Mucosa of gallbladder (tissue), 1 donor: ENCODE results near the gene PRDM5. TPM values are rescaled to one million over a fixed set of nuclear protein-coding genes. Genes with fewer than 3 reads are reported as not detected.

Experiments
- DNase-seq: peaks from one replicate; pipeline ENCODE4 v3.0.0-alpha.2; 2020; ENCODE audit warnings: low spot score
- total RNA-seq: library from RNA; stranded (reverse); gene quantifications from one replicate; pipeline ENCODE4 v1.2.1, GENCODE V29; 2021
- donor health status: DM: no; HTN: no; CAD: no.

PRDM5 gene
- total RNA-seq, 1 donor from 2014 or later: 7.2 TPM

DNA sequence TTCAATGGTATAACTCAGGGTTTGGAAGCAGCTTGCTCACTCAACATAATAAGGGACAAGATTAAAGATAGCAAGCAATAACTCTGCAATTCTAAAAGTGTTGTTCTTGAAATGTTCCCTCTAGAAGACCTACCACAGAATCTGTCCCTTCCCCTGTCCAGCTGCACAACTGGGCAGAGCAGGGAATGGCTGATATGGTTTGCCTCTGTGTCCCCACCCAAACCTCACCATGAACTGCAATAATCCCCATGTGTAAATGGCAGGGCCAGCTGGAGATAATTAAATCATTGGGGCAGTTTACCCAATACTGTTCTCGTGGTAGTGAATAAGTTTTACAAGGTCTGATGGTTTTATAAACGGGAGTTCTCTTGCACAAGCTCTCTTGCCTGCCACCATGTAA lies 19.1 kb downstream of the PRDM5 start:
- no peak for DNase-seq

DNA sequence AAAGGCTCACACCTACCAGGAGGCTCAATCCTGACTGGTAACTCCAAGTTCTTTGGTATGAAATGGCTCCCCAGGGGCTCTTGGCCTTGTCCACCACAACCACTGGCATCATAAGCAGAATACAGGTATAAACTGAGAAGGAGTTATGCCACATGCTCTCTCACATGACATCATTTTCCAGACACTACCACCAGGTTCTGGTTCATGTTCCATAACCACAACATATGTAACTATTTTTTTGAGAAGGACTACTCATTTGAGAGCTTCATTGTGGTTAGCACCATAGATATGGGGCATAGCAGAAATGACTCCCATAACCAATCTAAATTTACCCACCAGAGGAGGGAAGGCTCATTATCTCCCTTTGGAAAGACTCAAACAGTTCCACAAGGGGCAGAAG lies 19.6 kb downstream of the PRDM5 start:
- DNase-seq: no peak

DNA sequence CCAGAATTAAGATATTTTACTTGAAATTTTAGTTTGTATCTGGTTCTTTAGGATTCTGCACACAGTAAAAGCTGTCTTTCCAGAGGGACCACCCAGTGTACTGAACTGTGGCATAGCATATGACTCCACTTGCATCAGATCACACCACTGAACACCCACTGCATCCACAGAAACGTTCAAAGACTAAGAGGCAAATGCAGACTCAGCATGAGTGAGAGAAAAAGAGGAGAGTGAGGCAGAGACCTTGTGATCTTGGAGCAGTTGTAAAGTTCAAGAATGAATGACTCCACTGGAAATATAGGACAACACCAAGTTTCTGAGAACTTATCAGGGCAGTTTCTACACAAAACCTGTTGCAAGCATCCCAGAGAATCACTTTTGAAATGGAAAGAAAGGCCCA lies 20.8 kb downstream of the PRDM5 start:
- no peak for DNase-seq

DNA sequence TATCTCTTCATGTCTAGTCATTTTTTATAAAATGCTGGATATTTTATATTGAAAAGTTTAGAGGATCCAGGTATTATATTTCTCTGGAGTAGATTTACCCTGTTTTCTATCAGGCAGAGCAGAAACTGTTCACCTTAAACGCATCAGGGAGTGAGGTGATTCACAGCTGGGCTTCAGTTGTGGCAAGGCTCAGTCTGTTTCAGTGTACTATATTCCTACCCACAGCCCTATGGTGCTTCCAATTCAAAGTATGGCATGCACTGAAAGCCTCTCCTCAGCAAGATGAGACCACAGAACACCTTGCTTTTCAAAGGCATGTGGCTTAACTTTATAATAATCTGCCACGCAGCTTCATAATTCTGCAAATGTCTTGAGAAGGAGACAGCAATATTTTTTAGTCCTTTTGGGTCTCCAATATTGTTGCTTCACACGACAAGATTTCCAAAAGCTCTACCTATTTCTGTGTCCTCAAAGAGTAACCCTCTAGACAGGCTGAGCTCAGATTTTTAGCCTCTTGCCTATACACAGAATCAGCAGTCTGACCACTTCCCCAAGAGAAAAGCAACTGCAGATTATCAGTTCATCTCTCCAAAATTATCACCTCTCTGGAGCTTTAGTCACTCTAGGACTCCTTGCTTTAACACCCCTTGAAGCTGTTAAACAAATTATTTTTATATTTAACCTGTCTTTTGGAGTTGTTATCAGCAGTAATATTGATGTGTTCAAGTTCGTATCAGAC lies 24.4 kb downstream of the PRDM5 start:
- DNase-seq: no peak

DNA sequence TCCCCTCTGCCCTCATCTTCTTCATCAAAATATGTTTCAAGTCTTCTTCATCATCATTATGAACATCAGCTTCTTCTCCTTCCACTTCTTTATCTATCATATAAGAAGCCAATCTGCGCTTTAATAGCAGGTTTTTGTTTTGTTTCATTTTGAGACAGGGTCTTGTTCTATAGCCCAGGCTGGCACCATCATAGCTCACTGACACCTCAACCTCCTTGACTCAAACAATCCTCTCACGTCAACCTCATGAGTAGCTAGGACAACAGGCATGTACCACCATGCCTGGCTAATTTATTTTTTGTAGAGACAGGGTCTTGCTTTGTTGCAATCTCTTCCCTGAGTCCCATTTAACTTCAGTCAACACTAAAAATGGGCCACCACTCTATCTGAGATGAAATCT lies 27.0 kb downstream of the PRDM5 start:
- DNase-seq: no peak

DNA sequence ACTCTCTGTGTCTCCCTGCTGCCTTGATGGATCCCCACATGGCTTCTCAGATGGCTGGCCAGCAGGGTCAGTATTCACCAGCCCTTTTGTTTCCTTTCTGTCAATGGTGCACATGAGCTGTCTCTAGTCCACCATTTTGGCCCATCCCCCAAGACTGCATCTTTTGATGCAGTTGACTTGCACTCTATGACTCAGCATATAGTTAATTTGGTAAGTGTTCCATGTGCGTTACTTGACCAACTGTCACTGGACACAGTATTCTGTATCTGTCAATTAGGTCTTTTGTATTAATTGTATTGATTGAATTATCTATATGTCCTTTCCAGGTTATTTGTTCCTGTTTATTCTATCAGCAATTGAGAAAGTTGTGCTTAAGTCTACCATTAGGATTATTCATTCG lies 29.2 kb downstream of the PRDM5 start:
- DNase-seq: no peak

DNA sequence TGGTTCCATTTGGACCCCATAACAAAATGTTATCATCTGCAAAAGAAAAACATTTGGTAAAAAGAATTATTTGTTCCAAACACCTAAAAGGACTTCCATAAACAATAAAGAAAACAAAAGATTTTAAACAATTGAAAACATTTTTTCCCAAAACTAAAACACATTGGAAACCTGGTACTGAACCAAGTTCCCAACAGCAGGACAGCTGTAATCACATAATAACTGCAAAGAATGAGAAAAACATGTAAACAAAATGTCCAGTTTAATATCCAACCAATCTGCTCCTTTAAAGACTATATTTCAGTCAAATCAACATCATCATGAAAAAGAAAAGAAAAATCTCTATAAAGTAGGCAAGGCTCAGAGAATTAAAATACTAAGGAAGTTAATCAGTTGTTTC lies 36.3 kb downstream of the PRDM5 start:
- DNase-seq: no peak

DNA sequence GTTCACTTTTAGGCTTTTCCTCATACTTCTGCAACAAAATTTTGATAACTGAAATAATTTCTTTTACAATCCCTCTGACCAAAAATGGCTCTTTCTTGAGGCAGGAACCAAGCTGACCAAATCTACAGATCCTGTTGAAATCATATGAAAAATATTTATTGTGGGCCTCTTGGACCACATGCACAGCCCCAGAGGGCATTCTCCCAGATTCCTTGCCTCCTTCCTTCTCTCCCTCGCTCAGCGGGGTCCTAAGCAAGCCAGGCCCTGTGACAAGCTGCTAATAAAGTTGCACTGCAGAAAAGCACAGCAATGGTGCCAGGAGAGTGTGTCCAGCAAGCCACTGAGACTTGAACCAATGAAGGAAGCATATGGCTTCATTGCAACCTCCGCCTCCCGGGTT lies 40.7 kb downstream of the PRDM5 start:
- DNase-seq: no peak

DNA sequence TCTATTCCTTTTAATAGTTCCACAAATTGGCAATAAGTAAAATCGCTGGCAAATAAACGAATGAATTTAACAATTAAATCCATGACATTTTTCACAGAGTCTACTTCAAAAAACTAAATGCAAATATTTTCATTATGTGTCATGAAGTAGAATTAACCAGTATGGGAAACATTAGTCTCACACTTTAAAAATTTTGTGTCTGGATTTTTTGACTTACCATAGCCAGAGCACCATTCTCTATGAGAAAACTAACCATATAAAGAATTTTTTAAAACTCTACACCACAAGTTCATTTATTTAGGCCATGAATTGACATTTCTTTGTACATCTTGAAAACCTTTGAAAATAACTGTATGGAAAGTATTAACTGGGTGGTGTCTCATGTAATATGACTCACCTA lies 41.2 kb downstream of the PRDM5 start:
- no peak for DNase-seq

DNA sequence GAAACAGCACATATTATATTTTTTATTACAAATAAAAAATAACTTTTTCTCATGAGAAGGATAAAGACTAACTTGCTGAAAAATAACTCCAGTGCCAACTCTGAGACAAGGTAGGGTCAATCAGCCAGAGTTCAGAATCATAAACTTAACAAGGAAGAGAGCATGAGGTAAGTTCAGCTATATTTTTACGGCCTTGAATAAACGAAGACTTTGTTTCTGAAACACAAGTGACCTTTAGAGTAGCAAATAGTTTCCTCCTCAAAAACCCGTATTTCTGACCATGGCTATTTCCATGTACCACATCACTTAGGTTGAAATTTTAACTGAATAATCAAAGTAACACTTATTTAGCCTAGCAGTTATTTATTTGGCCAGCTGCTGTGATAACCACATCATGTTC lies 45.5 kb downstream of the PRDM5 start:
- DNase-seq: no peak

DNA sequence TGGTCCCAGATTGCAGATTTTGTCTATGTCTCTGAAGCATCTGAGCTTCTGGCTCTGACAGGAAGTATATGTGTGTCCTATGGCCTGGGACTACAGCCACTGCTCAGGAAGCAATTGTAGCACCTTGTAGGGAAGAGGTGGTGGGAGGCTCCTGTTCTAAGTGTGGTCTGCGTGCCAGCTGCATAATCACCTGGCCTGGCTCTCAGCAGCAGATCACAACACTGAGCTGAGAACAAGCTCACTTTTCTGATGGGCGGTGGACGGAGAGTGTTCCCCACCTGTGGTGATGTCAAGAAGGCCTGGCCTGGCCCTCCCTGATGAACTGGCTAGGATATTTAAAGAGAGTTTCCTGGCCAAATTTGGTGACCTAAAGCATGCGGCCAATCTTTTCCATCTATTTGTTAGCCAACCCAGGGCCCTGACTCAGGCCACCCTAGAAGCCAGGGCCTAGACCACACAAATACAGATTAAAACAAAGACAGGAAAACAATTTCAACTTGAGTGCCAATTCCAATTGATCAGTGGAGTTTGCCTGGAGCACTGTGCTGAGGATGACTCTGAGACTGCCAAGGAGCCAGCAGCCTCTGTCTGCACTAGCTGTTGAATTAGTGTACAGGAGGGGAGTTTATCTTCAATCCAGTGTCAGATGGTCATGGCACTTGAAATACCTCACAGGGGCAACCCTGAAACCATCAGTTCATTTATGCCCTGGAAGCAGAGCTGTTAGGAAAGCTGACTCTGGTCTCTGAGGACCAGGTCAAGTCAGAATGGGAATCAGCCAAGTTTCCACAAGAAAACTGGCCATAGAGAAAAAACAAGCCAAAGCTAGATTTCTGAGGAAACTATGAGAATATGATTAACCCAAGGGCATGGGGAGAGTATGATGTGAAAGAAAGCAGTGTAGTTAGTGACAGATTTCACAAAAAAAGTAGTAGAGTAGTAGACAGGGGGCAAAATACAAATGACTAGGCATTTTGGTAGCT lies 47.4 kb downstream of the PRDM5 start:
- no peak for DNase-seq

DNA sequence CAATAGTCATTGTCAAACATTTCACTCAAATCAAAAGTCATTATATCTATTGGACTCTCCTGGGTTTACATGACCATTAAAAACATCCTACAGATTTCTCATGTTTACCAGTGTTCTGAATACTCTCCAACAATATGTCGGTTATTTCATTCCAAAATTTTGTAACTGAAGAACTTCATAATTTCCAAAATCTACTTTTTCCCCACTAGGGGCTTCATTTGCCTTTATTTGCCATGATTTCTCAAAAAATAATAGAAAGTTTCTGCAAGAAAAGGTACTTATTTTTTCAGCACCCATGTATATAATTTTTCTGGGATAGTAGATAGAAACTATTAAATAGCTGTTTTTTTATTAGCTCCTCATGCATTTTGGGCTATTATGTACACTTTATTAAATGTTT lies 49.0 kb downstream of the PRDM5 start:
- no peak for DNase-seq

DNA sequence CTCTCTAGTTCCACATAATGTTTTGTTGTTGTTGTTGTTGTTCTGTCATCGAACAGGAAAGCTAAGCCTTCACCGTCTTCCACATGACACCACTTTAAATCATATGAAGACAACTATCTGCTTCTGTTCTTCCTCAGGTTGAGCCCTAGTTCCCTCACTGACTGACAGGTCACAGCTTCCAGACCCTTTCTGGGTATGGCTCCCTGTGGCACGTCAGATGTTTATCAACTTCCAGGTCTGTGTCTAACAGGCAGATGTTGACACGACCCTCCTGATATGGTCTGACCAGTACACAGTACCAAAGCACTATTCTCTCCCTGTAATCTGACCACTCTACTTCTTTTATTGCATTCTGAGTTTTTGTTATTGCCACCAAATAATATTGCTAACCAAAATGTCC lies 51.4 kb downstream of the PRDM5 start:
- no peak for DNase-seq

DNA sequence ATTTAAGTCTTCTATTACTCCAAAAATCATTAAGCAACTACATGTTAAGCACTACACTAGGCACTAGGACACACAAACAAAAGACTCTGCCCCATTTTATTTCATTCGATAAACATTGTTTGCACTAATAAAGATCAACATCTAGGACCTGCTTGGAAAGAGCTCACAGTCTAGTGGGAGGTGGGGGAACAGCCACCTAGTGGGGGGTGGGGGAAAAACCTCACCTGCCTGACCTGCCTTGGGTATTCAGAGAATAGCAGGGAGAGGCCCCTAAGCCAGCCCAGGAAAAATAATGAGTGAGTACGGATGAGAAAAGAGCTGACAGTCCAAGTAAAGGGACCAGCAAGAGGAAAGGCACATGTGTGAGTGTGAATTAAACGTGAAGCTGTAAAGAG lies 52.2 kb downstream of the PRDM5 start:
- DNase-seq: no peak

DNA sequence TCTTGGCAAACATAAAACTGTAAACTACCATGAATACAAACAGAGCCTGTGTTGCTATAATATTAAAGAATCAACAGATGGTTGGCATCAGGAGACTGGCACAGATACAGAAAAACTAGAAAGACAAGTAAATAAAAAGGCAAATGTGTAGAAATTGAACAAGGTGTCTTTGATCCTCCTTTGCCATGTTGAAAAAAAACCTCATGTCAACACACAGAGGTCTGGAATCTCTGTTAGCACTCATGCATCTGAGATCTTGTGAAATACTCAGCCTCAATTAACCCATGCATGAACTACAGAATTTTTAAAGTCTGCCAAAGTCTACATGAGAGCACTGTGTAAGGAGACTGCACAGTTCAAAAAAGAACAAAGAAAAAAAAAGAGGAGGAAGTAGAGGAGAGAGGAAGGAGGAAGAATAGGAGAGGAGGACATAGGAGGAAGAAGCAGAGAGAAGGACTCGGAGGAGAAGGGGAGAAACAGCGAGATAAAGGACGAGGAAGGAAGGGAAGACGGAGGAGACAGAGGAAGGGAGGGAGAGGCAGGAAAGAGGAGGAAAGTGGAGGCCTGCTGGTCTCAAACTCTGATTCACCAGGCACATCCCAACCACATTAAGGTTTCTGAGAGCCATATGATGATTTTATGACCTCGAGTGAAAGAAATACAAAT lies 52.8 kb downstream of the PRDM5 start:
- DNase-seq: no peak

DNA sequence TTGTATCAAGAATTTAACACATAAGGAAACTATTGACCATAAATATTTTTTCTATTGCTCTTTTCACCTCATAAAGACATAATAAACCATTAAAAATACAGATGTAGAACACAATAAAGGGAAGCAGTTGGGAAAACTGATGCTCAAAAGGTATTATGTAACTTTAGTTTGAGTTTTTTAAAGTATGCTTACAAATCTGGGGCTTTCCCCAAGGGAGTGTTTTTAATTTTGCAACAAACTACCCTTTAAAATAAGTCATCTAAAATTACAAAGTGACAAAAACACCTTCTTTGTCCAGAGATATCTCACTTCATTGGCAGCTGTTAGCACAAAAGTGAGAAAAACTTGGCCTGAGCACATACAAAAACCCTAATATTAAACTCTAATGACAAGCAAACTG lies 55.0 kb downstream of the PRDM5 start:
- DNase-seq: no peak

DNA sequence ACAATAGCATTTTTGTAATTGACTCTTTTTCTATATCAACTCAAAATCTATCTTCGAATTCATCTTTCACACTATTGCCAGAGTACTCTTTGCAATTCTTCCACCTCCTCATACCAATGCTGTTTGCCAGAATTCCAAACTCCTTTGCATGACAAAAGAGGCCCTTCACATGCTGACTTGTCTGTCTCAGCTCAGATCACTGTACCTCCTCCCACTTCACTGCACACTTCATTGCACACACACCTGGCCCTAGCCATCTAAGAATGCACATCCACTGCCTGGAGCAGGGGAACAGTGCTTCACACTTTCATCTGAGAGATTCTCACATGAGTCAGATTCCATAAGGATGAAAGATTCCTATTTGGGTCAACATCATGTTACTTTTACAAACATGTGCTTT lies 56.5 kb downstream of the PRDM5 start:
- DNase-seq: no peak

DNA sequence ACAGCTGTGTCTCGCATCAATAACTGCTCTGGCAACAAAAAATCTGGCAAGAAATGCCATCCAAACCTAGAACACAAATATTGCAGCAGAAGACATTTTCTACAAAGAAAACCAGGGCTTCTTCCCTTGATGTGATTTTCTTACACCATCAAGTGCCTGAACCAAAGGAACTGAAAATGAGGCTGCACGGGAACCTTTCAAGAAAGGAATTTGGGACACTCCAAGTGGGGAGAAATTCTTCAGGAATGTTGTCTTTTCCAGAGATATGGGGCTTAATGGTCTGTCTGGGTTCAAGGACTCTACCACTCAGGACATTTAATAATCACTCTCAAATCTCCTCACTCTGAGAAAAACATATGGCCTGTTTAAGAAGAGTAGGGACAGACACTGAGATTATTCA lies 57.6 kb downstream of the PRDM5 start:
- no peak for DNase-seq

DNA sequence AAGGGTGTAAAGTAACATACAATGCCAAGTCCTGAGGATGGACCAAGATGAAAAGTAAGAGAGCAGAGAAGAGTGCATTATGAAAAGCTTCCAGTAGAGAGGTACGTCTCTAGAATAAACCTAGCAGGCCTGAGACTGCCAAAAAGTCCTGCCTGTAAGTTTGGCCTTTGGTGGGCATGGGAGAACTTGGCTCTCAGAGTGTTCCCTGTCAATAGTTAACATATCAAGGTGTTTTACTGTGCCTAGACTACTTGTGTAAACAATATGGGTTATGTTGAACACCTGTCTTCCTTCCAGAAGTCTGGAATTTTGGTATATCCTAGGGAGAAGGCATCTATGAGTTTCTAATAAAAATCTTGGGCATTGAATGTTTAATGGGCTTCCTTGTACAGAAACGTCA lies 60.1 kb downstream of the PRDM5 start:
- no peak for DNase-seq

DNA sequence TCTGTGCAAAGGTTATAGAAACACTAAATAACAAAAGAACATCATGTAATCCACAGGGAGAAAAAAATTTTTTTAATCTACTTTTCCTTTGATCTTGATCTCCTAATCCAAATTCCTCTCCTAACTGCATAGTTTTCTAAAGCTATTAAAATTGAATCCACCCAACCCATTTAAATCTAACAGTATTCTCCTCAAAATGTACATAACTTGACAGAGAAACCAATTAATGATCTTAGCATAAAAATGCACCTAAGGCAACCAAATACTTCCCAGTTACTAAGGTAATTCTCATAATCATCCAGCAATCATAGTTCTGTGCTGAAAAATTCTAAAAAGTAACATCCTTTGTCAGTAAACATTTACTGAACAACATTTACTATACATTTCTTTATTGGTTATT lies 60.7 kb downstream of the PRDM5 start:
- no peak for DNase-seq

DNA sequence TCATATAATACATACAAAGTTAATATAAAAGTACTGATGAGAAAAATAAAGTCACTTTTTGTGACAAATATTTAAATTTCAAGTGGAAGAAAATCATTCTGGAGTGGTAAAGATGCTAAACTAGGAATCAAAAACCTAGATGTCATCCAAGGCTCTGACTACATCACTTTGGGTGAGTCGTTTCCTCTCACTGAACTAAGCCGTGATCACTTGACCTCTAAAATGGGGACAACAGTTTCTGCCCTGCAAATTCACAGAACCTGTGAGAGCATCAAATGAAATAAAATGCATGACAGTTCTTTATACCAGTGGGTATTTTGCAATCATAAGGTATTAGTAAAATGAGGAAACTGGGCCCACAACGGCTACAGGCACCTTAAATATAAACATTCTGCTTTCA lies 63.8 kb downstream of the PRDM5 start:
- no peak for DNase-seq

DNA sequence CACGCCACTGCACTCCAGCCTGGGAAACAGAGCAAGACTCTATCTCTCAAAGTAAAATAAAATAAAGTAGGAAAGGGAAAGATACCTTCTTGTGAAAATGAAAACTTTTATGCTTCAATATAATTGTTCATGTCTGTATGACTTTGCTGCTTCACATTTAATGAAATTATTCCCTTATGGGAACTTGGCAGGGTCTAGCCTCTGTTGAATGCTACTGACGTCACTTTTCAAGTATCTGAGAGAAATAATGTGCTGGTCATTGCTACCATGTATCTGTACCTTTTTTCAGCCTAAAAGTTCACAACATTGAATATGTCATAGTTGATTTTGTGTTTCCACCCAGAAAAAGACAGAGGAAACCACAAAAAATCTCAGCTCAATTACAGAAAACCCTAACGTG lies 65.2 kb downstream of the PRDM5 start:
- DNase-seq: no peak

DNA sequence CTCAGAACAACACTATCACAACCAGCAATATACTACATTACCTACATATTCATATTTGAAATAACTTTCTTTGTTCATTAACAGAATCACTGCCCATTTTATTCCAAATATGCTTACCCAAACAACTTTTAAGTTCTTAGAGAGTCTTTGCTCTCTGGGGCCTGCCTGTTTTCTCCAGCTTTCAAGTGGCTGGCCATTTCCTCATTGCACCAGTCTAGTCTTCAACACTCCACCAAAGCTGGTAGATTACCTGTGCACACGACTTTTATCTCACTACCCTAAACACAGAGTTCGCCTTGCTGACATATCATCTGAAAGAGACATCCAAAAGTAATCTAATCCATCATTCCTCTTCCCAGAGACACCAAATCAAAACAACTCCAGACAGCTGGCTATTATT lies 66.2 kb downstream of the PRDM5 start:
- no peak for DNase-seq
